GM12878 (cell line): ENCODE measurements around the gene PIGU.

ENCODE experiments used
- CBX3 ChIP-seq: fragments of 200-600 bp; sonication (generic); IDR thresholded peaks from 2 replicates; pipeline ENCODE4 v1.6.1; 2016; ENCODE audit warnings: low read depth, borderline replicate concordance
- CREB1 ChIP-seq: IDR thresholded peaks from 2 replicates; pipeline ENCODE4 v1.6.1; 2012; ENCODE audit warnings: low read depth, mild to moderate bottlenecking, inconsistent platforms
- CTCF ChIP-seq, 3 experiments: IDR thresholded peaks in 2 of 3; conservative IDR thresholded peaks in 1 of 3; 2 replicates each; pipeline ENCODE4 v1.5.1; 2011; ENCODE audit warnings: low read depth in 3 of 3, low read length in 3 of 3, mild to moderate bottlenecking in 3 of 3, control low read depth in 2 of 3, moderate library complexity in 2 of 3, inconsistent platforms in 1 of 3, mixed read lengths in 1 of 3; ENCODE audit not compliant: control insufficient read depth in 2 of 3, insufficient read depth in 1 of 3; ENCODE audit errors: extremely low read depth in 1 of 3
- E2F4 ChIP-seq: IDR thresholded peaks from 2 replicates; pipeline ENCODE4 v1.6.1; 2012; ENCODE audit warnings: low read depth, low read length, improper control_type of control experiment
- EP300 ChIP-seq, 2 experiments: fragments of 150-350 bp in 1 of 2; IDR thresholded peaks; 2 replicates each; pipeline ENCODE4 v1.6.1; 2011 to 2012; ENCODE audit warnings: low read depth in 2 of 2, low read length in 2 of 2, borderline replicate concordance in 1 of 2, improper control_type of control experiment in 1 of 2, inconsistent platforms in 1 of 2; ENCODE audit not compliant: control insufficient read depth in 1 of 2
- POLR2A ChIP-seq: IDR thresholded peaks from 2 replicates; pipeline ENCODE4 v1.6.1; 2011; ENCODE audit warnings: low read depth, mild to moderate bottlenecking, low read length
- SMC3 ChIP-seq: IDR thresholded peaks from 2 replicates; pipeline ENCODE4 v1.6.1; 2011; ENCODE audit warnings: low read length, improper control_type of control experiment, borderline replicate concordance
- SPI1 ChIP-seq: IDR thresholded peaks from 2 replicates; pipeline ENCODE4 v1.6.1; 2011; ENCODE audit warnings: low read depth, mild to moderate bottlenecking, low read length, moderate library complexity, borderline replicate concordance; ENCODE audit not compliant: insufficient read depth
- SRF ChIP-seq, 2 experiments: IDR thresholded peaks; 2 replicates each; pipeline ENCODE4 v1.6.1; 2011; ENCODE audit warnings: low read depth in 2 of 2, low read length in 2 of 2, mild to moderate bottlenecking in 1 of 2, moderate library complexity in 1 of 2
- SUZ12 ChIP-seq: fragments of 200-600 bp; sonication (generic); IDR thresholded peaks from one replicate; pipeline ENCODE4 v1.6.1; 2018; ENCODE audit warnings: antibody characterized with exemption, mild to moderate bottlenecking; ENCODE audit not compliant: unreplicated experiment
- TCF12 ChIP-seq: IDR thresholded peaks from 2 replicates; pipeline ENCODE4 v1.6.1; 2011; ENCODE audit warnings: low read depth, mild to moderate bottlenecking, low read length
- TCF3 ChIP-seq: IDR thresholded peaks from 2 replicates; pipeline ENCODE4 v1.6.1; 2012; ENCODE audit warnings: low read depth, mild to moderate bottlenecking, low read length, borderline replicate concordance; ENCODE audit not compliant: insufficient read depth

- TF ChIP-seq SMC3 (no peak), SPI1 (no peak), POLR2A (no peak), CTCF (IDR thresholded peaks at IDR 0.05 in 2 of 3, conservative IDR thresholded peaks at IDR 0.05 in 1 of 3; ENCODE audit: control insufficient read depth in 2 of 3, extremely low read depth in 1 of 3, insufficient read depth in 1 of 3, low read depth in 3 of 3, low read length in 3 of 3) (no peak), E2F4 (no peak), TCF12 (no peak), CREB1 (no peak), SRF (IDR thresholded peaks at IDR 0.05; ENCODE audit: low read depth in 2 of 2, low read length in 2 of 2) (no peak), CBX3 (no peak), TCF3 (no peak), SUZ12 (no peak), EP300 (IDR thresholded peaks at IDR 0.05; ENCODE audit: borderline replicate concordance in 1 of 2, control insufficient read depth in 1 of 2, low read depth in 2 of 2, low read length in 2 of 2) (no peak)
These were observed 117.4 kb downstream of the PIGU start for GRCh38 chr20:34559311-34560140.
